Metanephros (tissue), 1 donor: ENCODE measurements around the gene EIF6. TPM values are rescaled to one million over a fixed set of nuclear protein-coding genes. Genes with fewer than 3 reads are reported as not detected.

Experiments used
- total RNA-seq: library from RNA; depleted of rRNA; stranded (reverse); fragments of >200 nt; gene quantifications from one replicate; pipeline ENCODE4 v1.2.3, GENCODE V29; 2014

Gene EIF6
- 103 TPM for total RNA-seq

GRCh38 chr20:35284267-35284991 lies at the start of gene EIF6:
TSS of gene EIF6 (minus strand) at chr20:35284772. CDS start at chr20:35284487, 285 bp downstream.

GRCh38 chr20:35291654-35292503 lies 7.3 kb upstream of the EIF6 start, which contains the start of gene FAM83C:
TSS of gene FAM83C (minus strand) at chr20:35292425. CDS start at chr20:35292304, 121 bp downstream.

GRCh38 chr20:35277531-35278395 lies 6.8 kb downstream of the EIF6 start, which contains the start of gene MMP24OS:
TSS of gene MMP24OS (minus strand) at chr20:35278122. CDS start at chr20:35277929, 193 bp downstream.

Other genes starting within 250 kb of the EIF6 start
- 58.4 TPM for gene TRPC4AP, start 192.0 kb downstream of the EIF6 start, total RNA-seq
- gene EDEM2, start 137.4 kb downstream of the EIF6 start, total RNA-seq = 19.2 TPM
- 22.4 TPM for gene PROCR, start 112.7 kb downstream of the EIF6 start, total RNA-seq
- 1.9 TPM for gene MMP24, start 58.1 kb downstream of the EIF6 start, total RNA-seq
- 19.6 TPM for gene MMP24OS, start 6.7 kb downstream of the EIF6 start, total RNA-seq
- not detected for gene FAM83C, start 7.7 kb upstream of the EIF6 start, total RNA-seq
- 41.1 TPM for gene UQCC1, start 127.2 kb upstream of the EIF6 start, total RNA-seq
- 0.12 TPM for gene GDF5, start 153.5 kb upstream of the EIF6 start, total RNA-seq
- 21.4 TPM for gene CEP250, start 170.8 kb upstream of the EIF6 start, total RNA-seq
- gene C20orf173, start 244.9 kb upstream of the EIF6 start, total RNA-seq = not detected